H1 (cell line): ENCODE data around the gene MSH5. TPM values are rescaled to one million over a fixed set of nuclear protein-coding genes. Genes with fewer than 3 reads are reported as not detected.

Experiments
- SAP30 ChIP-seq: fragments of 300-600 bp; sonication (generic); IDR thresholded peaks from 2 replicates; pipeline ENCODE4 v1.7.1; 2012; ENCODE audit warnings: low read length, moderate library complexity, mild to moderate bottlenecking, inconsistent platforms; ENCODE audit not compliant: insufficient read depth, insufficient replicate concordance
- TAF1 ChIP-seq: IDR thresholded peaks from 2 replicates; pipeline ENCODE4 v1.6.1; 2011; ENCODE audit warnings: mild to moderate bottlenecking, low read depth, low read length
- polyA plus RNA-seq, 7 experiments: library from polyadenylated mRNA; depleted of rRNA in 3 of 7; stranded (reverse) in 5 of 7; unstranded in 2 of 7; fragments of >200 nt in 5 of 7; fragments of 200-250 nt in 2 of 7; gene quantifications; 1 replicate in 5 of 7; 2 replicates in 1 of 7; 4 replicates in 1 of 7; pipeline versions ENCODE4 v1.2.1 to v1.2.3, GENCODE V29; 2011 to 2013; ENCODE audit warnings: missing spikeins in 2 of 7, mixed read lengths in 2 of 7
- total RNA-seq: library from RNA; stranded (reverse); fragmentation: NEBNext Ultra II Directional; extraction: Animal tissue kit (Norgen Biotek cat#: 25700); gene quantifications from 2 replicates; pipeline ENCODE4 v1.2.1, GENCODE V29; 2021
- TF ChIP-seq, protein P1 (sequence below), 3 experiments: IDR thresholded peaks; 1 replicate in 2 of 3; 2 replicates in 1 of 3; pipeline versions ENCODE4 v1.5.1 to v1.6.1; 2011; ENCODE audit warnings: low read length in 3 of 3, mild to moderate bottlenecking in 3 of 3, inconsistent platforms in 2 of 3, low read depth in 1 of 3, moderate library complexity in 1 of 3; ENCODE audit not compliant: insufficient read depth in 1 of 3; ENCODE audit errors: control extremely low read depth in 1 of 3

Gene MSH5
- total and polyA plus RNA-seq, 2 of the 8 experiments (the other 6 are each of a cell fraction or from before 2014, with no cell fraction given) = 25.3 to 26.5 TPM

DNA sequence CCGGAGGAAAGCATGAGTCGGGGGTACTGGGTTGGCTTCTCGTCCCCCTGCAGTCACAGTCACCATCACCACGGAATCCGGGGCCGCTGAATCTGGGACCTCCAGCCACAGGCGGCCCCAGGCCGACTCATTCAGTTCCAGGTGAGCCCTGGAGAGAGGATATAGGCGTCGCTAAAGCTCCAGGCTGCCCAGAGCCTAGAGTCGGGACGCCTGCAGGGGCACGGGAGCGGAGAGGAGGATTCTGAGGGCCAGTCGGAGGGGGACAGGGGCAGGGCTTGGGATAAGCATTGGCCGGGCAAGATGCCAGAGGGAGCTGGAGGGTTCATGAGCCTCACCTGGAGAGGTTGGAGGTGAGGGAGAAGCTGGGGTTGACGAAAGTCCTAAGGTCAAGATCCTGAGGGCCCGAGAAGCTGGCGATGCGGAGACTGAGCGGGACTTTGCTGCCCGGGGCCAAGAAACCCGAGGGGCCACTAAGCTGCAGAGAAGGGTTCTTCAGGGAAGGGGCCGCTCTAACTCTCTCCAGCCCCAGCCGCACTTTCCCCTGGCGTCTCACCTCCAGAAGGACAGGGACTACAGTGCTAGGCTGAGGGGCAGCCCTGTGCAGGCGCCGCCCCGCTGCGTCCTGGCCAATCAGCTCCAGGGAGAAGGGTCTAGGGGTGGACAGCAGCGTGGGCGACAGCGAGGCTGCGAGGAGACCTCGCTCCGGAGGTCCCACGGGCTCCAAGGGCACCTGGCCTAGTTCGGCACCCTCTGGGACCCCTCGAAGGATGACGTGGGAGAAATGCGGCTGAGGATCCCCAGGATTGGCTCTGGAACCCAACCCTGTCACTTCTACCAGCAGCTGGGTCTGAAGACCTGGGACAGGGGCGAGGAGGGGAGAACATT lies 26.3 kb downstream of the MSH5 start (continued):
- TF ChIP-seq, protein P1, sequence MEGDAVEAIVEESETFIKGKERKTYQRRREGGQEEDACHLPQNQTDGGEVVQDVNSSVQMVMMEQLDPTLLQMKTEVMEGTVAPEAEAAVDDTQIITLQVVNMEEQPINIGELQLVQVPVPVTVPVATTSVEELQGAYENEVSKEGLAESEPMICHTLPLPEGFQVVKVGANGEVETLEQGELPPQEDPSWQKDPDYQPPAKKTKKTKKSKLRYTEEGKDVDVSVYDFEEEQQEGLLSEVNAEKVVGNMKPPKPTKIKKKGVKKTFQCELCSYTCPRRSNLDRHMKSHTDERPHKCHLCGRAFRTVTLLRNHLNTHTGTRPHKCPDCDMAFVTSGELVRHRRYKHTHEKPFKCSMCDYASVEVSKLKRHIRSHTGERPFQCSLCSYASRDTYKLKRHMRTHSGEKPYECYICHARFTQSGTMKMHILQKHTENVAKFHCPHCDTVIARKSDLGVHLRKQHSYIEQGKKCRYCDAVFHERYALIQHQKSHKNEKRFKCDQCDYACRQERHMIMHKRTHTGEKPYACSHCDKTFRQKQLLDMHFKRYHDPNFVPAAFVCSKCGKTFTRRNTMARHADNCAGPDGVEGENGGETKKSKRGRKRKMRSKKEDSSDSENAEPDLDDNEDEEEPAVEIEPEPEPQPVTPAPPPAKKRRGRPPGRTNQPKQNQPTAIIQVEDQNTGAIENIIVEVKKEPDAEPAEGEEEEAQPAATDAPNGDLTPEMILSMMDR (IDR thresholded peaks at IDR 0.05; ENCODE audit: control extremely low read depth in 1 of 3, insufficient read depth in 1 of 3, low read depth in 1 of 3, low read length in 3 of 3) = peak in 1 of 3 experiments; percentile 5; a peak in 1 of 4 replicates
- TF ChIP-seq TAF1 = no peak; the same call in 1 of the 2 replicates
- peak; percentile 39 for TF ChIP-seq SAP30
